ENCODE data around the gene SMAD2.
"Not testable (repeated sequence)": the region's sequence is repeated elsewhere in the genome, so short reads cannot be mapped to it uniquely, and the experiment has no call there.

The SMAD2 gene

DNA sequence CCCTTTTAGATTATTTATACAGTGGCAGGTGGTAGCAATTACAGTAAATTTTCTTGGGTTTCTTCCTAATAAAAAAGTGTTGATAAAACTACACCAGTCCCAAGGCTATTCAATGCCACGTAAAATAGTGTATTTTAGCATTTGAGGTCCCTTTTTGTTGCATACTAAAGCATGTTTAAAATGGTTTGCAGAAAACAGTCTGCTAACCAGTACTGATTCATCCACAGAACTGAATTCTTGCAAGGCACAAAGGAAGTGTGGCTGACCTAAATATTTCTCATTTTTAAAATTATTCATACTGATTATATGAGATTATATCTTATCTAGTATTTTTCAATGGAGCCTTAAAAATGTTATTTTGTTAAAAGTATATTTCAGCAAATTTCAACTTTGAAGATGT lies 98.1 kb downstream of the SMAD2 start:
- DNase-seq, result no peak

DNA sequence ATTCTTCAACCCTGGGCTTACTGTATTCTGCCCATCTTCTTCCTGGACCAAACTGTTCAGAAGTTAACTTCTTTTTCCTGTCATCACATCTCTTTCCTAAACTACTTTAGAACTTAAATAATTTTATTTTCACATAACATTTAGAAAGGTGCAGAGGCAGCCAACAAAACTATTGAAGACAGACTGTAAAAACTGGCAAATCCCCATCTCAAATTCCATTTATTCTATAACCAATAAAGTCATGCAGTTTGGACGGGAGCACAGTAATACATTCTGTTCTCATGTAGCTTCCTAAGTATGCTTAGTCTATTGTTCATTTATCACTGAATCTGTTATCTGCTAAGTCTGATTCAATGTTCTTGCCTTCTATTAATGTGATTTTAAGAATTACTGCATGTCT lies 99.1 kb downstream of the SMAD2 start:
- no peak for DNase-seq

DNA sequence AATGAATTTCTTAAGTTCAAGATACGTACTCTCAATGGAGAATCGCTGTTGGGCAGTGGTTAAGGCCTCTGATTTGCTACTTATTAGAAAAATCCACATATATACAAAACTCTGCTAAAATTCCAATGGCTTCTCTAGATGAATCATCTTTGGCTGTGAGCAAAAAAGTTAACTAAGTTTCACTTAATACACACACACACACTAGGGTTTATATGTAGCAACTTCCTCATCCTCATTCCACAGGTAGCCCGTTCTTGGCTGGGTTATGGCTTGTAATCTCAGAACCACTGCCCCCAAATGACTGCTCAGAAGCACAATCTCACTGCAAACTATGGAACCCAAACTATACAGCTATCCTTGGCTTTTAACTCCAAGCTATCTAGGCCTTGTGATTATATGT lies 99.7 kb downstream of the SMAD2 start:
- no peak for DNase-seq

DNA sequence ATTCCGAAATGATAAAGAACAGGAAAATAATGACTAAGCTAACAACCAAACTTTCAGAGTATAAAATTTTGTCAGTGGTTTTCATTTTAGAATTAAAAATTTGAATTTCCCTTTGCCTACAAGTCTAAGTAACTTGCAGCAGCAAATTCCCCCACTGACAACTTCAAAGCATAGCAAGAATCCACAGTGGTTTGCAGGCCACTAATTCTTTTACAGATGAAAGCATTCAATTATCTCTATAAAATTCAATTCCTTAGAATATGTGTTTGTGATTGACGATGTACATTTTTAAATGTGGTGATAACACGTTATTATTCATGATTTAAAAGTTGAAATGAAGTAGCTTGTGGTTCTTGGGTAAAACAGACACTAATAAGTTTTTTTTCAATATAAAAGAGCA lies 100.6 kb downstream of the SMAD2 start:
- no peak for DNase-seq

DNA sequence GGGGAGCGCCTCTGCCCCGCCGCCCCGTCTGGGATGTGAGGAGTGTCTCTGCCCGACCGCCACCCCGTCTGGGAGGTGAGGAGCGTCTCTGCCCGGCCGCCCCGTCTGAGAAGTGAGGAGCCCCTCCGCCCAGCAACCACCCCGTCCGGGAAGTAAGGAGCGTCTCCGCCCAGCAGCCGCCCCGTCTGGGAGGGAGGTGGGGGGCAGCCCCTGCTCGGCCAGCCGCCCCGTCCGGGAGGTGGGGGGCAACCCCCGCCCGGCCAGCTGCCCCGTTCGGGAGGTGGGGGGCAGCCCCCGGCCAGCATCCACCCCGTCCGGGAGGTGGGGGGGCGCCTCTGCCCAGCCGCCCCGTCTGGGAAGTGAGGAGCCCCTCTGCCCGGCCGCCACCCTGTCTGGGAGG lies 102.4 kb downstream of the SMAD2 start:
- not testable (repeated sequence) for DNase-seq

DNA sequence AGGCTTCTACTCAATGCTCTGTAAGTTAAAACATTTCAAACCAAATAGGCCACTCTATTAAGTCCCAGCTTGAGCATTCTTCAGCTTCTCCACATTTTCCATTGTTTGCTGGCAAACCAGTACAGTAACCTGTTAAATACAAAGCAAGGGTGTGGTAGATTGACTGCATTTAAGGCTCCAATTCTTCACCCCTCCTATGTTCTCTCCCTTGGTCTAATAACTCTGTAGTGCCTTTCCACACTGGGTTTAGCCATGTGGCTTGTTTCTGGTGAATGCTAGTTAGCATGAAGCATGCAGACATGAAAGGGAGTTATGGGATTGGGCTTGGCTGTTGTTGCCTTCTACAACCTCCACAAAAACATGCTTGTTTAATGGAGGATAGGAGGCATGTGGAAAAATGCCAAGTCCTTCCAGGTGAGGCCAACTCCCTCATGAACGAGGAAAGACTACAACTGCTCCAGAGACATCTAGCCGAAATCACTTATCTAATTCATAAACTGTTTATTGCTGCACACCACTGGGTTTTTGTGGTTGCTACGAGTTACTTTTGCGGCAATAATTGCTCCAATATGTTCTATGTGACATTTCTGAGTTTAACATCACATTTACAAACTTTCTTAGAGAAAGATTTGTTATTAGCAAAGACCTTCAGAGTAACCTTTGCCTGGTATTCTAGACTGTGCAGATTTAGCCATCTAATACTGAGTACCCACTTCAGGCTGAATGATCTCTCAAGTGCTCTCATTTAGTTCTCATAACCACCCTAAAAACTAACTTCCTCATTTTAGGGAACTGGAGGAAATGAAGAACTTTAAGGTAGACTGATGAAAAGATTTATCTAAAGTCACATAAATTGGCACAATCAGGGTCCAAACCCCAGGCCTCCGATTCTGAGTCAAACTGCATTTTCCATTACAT lies 104.0 kb downstream of the SMAD2 start:
- no peak for DNase-seq

DNA sequence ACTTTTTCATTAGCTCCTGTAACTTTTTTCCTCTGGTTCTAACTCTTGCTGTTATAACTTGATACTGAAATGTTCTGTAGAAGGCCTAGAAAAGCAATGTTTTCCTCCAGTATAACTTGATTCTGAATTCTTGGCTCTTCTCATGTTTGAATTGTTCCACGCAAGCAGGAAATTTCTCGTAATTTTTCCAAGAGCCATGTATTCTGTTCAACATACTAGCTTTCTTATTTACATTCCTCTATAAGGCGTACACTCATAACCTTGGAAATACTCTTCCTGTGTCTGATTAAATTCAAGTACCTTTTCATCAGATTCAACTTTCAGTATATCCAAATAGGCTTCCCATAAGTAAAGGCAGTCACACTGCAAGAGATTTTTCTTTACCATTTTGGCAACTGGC lies 109.1 kb downstream of the SMAD2 start:
- no peak for DNase-seq

DNA sequence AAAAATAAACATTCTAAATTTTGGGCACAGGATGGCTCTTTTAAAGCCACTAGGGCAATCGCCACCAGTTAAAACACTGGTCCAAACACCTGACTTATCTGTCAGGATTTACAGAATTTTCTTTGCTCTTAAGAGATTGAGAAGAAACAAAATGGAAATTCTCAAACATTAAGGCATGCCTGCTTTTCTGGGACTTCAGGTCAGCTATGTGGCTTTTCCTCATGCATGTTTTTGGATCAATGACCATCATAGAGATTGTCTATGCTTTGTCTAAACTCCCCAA lies 112.7 kb downstream of the SMAD2 start:
- DNase-seq, result no peak

DNA sequence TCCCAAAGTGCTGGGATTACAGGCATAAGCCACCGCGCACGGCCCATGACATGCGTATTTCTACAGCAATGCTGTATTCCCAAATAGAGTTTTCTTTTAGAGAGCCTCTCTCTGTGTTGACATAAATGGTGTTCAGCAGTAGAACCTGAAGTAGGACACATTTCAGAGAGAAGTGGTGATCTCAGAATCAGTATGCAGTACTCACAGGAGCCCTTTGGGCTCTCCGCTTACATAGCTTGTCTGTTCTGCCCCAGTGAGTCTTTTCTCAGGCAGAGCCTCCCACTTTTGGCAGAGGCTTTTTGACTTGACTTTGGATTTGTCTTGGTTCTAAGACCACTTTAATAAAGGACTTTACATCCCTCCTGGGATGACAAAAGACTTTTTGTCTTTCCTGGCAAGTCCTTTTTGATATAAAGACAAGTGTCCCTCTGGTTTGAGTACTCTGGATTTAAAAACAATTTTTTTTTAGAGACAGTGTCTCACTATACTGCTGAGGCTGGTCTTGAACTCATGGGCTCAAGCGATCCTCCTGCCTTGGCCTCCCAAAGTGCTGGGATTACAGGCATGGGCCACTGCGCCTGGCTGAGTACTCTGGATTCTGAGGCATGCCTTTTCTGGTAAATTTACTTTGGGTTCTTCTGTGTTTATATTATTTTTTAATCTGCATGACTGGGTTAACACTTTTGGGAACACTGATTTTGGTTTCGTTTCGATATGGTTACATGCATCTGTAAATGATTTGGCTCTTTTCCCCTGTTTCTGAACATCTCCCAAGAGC lies 113.3 kb downstream of the SMAD2 start:
- DNase-seq, result no peak

DNA sequence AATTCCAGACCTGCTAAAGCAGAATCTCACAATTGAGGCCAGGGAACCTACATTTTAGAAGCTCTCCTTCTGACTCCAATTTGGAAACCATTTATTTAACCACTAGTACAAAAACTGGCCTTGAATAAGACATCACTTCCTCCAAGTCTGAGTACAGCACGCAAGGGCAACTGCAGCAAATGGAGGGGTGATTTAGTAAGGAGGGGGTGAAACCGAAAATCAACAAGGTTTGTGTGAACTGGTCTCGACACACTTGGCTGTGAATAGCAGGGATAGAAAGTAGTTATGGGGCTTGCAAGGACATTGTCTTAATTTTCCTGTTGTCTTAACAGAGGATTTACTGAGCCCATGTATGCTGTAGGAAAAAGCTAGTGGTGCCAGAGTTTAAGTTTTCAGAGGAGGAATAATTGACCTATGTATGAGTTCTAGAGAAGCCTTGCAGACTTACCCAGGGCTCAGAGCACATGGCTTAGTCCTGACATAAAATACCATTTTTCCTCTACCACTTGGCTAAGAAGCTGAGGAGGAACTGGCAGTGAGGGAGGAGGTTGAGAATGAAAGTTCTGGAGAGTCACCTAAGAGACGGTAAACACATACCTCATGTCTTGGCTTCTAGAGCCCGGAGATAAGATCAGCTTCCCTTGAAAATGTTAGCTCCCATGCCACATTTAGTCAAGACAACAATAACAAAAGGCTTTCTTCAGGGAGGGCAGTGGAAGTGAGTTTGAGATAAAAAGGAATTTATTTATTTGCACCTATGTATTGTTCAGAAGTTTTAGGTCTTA lies 114.8 kb downstream of the SMAD2 start:
- no peak for DNase-seq

DNA sequence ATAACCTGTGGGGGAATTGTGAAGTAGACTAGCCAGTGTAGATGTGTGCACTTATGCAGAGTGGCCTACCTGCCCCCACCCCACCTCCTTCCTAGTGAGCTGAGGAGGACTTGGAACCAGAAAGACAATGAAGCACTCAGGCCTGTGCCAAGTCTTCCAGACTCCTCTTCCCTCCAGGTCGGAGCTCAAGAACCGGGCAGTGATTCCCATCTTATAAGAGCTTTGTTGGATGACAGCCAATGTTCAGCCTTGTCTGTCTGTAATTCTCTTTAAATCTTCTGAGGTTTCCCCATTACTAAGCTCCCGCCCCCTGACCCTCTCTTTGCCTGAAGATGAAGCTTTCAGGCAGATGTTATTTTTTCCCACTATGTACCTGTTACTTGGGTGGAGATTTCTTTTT lies 121.0 kb downstream of the SMAD2 start:
- DNase-seq, result no peak

DNA sequence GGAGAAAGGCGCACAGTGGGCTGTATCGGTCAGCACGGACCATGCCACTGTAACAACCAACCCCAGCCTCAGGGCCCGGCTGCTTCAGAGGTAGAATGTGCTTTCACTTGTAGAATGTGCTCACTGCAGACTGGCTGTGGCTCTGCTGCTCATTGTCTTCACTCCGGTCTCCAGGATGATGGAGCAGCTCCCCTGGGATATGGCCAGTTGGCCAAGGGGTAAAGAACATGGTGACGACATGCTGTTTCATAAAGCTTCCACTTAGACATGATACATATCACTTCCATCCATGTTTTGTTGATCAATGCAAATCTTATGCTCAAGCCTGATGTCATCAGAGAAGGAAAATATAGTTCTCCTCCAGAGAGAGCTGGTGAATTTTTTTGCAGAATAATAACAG lies 127.7 kb downstream of the SMAD2 start:
- no peak for DNase-seq

DNA sequence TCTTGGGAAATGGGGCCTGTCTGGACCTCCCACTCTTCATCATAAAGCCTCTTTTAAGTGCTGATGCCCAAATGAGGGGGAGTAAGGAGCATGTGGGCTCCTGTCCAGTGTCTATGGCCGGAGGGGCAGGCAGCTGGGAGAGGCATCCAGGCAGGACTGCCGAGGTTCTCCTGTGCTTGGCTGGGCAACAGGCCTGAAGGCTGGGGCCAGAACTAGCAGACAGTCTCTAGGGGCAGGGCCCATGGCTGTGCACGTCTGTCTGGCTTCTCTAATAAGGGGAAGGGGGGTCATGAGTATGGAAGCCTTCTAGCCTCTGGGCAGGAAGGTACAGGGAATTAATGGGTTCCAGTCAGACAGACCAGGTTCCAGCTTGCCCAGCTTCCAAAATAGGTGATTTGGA lies 128.6 kb downstream of the SMAD2 start:
- DNase-seq, result no peak

DNA sequence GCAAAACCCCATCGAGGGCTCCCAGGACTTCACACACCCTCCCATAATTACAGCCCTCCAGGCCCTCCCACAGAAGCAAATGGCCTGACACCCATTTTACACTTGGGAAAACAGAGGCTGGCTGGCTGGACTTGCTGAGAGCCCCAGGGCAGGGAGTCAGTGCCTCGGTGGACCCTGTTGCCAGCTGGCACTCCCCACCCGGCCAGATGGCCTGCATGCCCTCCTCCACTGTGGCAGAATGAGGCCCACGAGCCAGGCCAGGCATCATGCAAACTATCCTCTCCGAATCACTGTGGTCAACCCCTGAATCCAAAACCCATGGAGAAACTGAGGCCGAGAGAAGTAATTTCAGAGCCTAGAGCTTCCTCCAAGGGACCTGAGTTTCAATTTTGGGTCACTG lies 129.7 kb downstream of the SMAD2 start:
- no peak for DNase-seq

DNA sequence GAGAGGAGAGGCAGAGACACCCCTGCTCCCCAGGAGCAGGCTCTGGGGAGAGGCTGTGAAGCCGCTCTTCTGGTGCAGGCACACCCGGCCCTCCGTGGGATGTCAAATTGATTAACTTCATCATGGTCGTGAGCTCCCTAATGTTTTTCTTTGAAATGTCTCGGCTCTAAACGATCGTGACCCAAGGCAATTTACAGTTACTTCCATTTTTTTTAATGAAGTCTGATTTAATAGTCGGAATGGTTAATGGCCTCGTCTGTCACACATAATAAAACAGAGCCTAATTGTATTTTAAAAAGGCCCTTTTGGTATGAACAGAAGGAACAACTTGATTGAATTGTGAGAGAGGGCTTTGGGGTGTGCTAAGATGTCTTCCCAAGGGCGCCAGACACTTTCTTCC lies 130.2 kb downstream of the SMAD2 start:
- no peak for DNase-seq

DNA sequence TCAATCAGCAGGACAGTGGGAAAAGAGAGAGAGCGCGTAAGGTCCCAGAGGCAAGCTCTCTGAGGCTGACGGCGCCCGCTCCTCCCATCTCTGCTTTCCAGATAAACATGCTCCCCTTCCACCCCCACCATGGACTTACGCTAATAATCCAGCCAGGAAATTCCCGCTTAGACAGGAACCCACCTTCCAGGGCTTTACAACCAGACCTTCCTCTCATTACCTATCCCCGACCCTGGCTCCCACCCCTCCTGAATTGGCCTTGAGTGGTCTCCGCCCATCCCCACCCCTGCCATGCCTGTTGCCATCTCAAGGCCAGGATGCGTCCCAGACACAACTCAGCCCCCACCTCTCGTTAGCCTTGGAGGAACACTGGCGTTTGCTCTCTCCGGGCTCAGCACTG lies 131.1 kb downstream of the SMAD2 start:
- no peak for DNase-seq

DNA sequence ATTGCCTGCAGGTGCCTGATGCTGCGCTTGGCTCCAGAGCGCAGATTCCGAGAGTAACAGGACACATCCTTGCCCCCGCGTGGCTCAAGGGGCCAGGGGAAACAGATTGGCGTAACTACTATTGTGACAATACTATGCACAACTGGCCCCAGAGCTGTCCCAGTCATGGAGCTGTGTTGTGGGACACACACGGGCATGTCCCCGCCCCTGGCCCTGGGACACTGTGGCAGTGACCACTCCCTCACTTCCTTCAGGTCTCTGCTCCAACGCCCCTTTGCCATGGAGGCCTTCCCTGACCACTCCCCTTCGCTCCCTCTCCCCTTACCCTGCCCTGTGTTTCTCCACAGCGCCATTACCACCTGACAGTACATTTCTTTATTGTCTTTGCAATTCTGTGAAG lies 132.1 kb downstream of the SMAD2 start:
- no peak for DNase-seq

DNA sequence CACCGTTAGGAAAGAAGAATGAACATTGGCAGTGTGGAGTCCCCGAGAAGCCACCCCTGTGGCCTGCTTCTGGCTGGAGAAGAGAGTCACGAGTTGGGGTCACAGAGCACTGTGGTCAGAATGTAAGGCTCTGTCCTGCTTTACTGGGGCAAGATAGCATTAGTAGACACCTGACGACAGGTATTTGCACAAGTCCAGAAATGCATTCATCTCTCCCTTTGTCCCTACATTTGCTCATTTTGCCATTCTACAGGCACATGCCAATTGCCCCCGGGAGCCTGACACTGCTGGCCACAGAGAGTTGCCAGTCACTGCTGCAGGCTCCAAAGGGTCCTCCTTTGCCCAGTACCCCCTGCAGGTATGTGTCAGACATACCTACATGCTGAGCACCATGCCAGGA lies 133.3 kb downstream of the SMAD2 start:
- no peak for DNase-seq

DNA sequence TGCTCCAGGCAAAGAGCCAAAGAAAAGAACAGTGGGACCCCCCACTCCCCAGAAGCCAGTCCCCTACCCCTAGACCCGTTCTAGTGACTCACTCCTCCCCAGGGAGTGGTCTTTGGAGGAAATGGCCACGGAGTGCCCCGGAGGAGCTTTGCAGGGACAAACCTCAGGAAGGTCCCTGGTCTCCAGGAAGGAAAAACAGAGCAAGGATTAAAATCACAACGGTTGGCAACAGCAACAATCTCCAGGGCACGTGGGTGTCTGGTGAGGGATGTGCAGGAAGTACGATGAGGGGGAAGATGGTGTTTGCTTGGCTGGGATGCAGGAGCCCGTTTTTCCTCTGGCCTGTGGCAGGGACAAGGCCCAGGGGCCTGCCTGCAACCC lies 135.0 kb downstream of the SMAD2 start:
- DNase-seq, result no peak

DNA sequence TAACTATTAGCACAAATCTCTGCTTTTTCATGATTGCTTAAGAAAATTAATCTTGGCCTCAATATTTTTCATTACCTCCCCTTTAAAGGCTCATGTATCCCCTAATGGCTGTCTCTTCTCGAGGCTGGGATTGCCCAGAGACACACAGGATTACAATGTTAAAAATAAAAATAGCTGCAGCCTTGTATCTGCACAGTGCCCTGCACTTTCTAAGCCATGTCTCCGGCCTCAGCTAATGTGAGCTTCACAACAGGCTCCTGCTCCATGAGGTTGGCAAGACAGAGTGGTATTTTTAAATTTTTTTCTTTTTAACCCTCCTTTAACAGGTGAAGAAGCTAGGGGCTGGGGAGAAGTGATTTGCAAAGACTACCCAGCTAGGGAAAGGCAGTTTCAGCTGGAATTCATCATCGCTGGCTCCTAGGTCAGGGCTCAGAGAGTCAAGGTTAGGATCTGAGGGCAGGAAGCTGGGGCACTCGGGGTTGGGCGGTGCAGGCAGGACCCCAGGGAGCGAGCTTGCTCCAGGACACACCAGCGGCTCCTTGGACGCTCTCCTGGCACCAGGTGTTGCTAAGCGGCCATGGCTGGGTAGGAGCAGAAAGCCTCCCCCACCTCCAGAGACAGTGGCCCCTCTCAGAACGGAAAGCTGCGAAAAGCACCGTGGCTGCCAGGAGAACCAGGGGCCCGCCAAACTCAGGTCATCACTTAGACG lies 135.6 kb downstream of the SMAD2 start:
- no peak for DNase-seq

DNA sequence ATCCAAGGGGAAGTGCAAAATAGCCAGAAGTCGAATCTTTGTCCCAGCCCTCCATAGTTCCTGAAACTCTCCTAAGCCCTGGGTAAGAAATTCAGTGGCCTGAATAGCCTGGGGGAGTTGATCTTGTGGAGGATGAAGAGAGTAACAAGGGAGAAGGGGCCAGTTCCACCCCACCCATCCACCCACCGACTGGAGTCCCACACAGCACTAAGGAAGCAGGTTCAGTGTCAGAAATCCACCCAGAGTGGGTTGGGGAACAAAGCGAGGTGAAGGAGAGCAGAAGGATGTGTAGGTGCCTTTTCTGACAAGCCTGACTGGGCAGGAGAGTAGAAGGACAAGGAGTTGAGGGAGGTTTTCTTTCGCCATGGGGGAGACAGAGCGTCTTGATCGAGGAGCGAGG lies 136.8 kb downstream of the SMAD2 start:
- DNase-seq, result no peak

DNA sequence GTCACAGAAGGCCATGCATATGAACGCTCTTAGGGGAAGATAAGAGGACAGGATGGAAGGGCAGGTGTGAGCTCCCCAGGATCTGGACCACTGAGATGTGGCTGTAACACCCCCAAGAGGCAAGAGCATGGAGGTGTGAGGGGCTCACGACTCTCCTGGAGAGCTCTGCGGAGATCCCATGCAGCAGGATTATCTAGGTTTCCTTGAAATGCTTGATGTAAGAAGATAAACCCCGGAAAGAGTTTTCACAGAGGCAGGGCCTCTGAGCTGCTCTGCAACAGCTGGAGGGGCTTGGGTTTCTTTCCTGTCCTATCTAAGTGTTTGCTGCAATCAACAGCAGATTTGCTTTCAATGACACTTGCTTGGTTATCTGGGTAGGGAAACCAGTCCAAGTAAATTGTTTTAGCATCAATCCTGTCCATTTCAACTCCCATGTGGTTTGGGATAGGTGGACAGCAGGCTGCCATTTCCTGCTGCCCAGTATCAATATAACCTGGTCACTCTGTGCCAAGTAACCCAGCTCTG lies 138.9 kb downstream of the SMAD2 start:
- no peak for DNase-seq

DNA sequence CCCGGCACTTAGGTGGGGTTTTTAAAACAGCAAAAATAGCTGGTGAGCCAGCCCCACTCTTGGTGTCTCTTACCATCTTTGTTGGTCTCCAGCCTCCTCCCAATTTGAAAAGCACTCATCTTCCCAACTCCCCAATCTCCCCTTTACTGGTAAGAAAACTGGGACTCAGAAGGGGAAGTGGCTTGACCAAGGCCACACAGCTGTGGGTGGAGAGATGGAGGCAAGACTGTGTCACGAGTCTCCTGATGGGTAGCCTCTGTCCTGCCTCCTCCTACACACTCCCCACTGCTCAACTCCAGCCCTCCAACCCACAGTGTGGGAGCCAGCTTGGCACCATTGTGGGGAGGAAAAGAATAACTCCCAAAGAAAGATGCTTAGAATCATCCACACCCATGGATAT lies 140.4 kb downstream of the SMAD2 start:
- DNase-seq, result no peak
